SK-N-MC (cell line): Measurements from ENCODE around the gene RUNX1.

Experiments used
- DNase-seq: peaks from one replicate; pipeline ENCODE4 v3.0.0-alpha.2; 2011; ENCODE audit warnings: low read depth, low spot score
- H3K27ac ChIP-seq: fragments of 200-600 bp; sonication (generic); 2 replicates; pipeline ENCODE4 v1.5.1; 2016; ENCODE audit warnings: mixed run types
- H3K36me3 ChIP-seq: fragments of 200-600 bp; sonication (generic); 2 replicates; pipeline ENCODE4 v1.6.1; 2017; ENCODE audit warnings: antibody characterized with exemption, low read length, mixed read lengths; ENCODE audit not compliant: insufficient read depth
- H3K4me3 ChIP-seq: fragments of 200-600 bp; sonication (generic); 2 replicates; pipeline ENCODE4 v1.5.1; 2016
- H3K9ac ChIP-seq: fragments of 200-600 bp; sonication (generic); 2 replicates; pipeline ENCODE4 v1.8.0; 2017; ENCODE audit warnings: mixed run types, mixed read lengths; ENCODE audit not compliant: insufficient read length
- H3K9me3 ChIP-seq: fragments of 200-600 bp; sonication (generic); 2 replicates; pipeline ENCODE4 v1.6.1; 2017; ENCODE audit warnings: low read depth, mild to moderate bottlenecking, antibody characterized with exemption, low read length, moderate library complexity, mixed read lengths
- EZH2 ChIP-seq: fragments of 200-600 bp; sonication (generic); IDR thresholded peaks from one replicate; pipeline ENCODE4 v1.6.1; 2017; ENCODE audit warnings: antibody characterized with exemption
- FOXP2 ChIP-seq: optimal IDR thresholded peaks from 2 replicates; pipeline ENCODE3; 2011; ENCODE audit warnings: mild to moderate bottlenecking, moderate library complexity; ENCODE audit not compliant: insufficient read depth; ENCODE audit errors: extremely low read length, control extremely low read depth
- POLR2AphosphoS5 ChIP-seq: IDR thresholded peaks from 2 replicates; pipeline ENCODE4 v1.6.1; 2012; ENCODE audit warnings: mild to moderate bottlenecking, low read depth, low read length, borderline replicate concordance

Gene RUNX1

DNA sequence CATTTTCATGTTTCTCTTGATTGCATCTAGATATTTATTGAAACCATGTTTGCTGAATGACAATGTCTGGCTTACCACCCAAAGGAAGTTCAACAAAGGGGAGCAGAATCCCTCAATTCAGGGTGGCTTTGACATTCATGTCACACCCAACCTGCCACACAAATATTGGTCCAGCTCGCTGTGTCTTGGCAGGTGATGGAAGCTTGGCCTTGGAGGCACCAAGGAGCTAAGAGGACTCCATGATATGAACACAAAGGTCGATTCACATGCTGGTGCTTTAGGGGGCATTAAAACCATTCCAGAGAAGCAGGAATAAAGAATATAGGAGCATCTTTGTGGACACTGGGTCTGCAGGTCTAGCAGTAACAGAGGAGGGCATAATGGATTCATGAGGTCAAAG, 114.8 kb downstream of the RUNX1 start:
- Histone ChIP-seq H3K9ac (no peak overlapping the region), H3K27ac (no peak overlapping the region), H3K9me3 (no peaks in the 10 kb centered on the region), H3K36me3 (no peaks in the 10 kb centered on the region), H3K4me3 (no peak overlapping the region)
- no peak for DNase-seq
- TF ChIP-seq EZH2 (no peak), POLR2AphosphoS5 (no peak), FOXP2 (no peak)

GRCh38 chr21:34933609-34934335, 115.3 kb downstream of the RUNX1 start:
- no peak overlapping the region for H3K9ac ChIP-seq
- H3K27ac ChIP-seq, result no peak overlapping the region
- H3K36me3 ChIP-seq, result no peaks in the 10 kb centered on the region
- DNase-seq, result no peak
- TF ChIP-seq EZH2 (no peak), POLR2AphosphoS5 (no peak), FOXP2 (no peak)
- H3K4me3 ChIP-seq, result no peak overlapping the region
- H3K9me3 ChIP-seq, result no peaks in the 10 kb centered on the region

- H3K9me3 ChIP-seq, result no peaks in the 10 kb centered on the region
- no peak overlapping the region for H3K27ac ChIP-seq
- H3K9ac ChIP-seq, result no peak overlapping the region
- DNase-seq, result no peak
- no peak for TF ChIP-seq FOXP2
- TF ChIP-seq EZH2, result no peak
- no peak for TF ChIP-seq POLR2AphosphoS5
- no peak overlapping the region for H3K4me3 ChIP-seq
- no peaks in the 10 kb centered on the region for H3K36me3 ChIP-seq
Measured at GRCh38 chr21:34932233-34932632, 116.9 kb downstream of the RUNX1 start.

DNA sequence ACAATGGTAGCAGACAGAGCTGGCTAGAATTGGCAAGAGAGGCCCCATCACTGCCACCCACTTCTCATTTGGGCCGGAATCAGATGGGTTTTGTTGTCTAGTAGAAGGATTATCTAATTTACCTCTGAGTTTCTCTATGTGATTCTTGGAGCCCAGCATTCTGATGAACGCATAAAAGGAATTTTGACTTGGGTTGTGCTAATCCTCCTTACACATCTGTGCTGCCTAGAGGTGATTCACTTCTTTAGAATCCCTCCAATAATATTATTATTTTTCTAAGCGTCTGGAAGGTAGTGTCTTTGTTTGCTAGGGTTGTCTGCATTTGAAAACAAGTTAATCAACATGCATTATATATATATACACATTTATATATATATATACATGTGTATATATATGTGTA, 118.1 kb downstream of the RUNX1 start:
- H3K27ac ChIP-seq, result no peak overlapping the region
- H3K9ac ChIP-seq, result no peak overlapping the region
- no peak for DNase-seq
- no peak overlapping the region for H3K4me3 ChIP-seq
- H3K36me3 ChIP-seq, result no peaks in the 10 kb centered on the region
- no peaks in the 10 kb centered on the region for H3K9me3 ChIP-seq
- no peak for TF ChIP-seq FOXP2
- TF ChIP-seq EZH2, result no peak
- no peak for TF ChIP-seq POLR2AphosphoS5

DNA sequence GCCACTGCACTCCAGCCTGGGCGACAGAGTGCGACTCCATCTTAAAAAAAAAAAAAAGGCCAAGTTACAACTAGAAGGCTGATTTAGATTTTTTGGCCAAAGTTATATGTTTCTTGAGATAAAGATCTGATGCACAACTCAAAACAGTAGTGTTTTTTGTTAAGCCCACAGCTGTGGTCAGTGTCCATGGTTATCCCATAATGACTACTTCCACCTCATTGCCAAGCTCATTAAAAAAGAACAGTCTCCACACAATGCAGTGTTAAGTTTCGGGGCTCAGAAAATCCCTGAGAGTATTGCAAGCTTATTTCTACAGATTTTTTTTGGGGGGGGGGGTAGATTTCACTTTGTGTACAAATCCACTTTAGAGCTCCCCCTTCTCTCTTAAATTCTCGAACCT, 120.5 kb downstream of the RUNX1 start:
- H3K27ac ChIP-seq, result no peak overlapping the region
- no peaks in the 10 kb centered on the region for H3K9me3 ChIP-seq
- TF ChIP-seq EZH2 (no peak), POLR2AphosphoS5 (no peak), FOXP2 (no peak)
- H3K36me3 ChIP-seq, result no peaks in the 10 kb centered on the region
- DNase-seq, result no peak
- no peak overlapping the region for H3K9ac ChIP-seq
- H3K4me3 ChIP-seq, result no peak overlapping the region

- Histone ChIP-seq H3K36me3 (no peaks in the 10 kb centered on the region), H3K9ac (no peak overlapping the region), H3K9me3 (no peaks in the 10 kb centered on the region), H3K27ac (no peak overlapping the region), H3K4me3 (no peak overlapping the region)
- DNase-seq, result no peak
- no peak for TF ChIP-seq POLR2AphosphoS5
- TF ChIP-seq EZH2, result no peak
- TF ChIP-seq FOXP2, result no peak
Measured at GRCh38 chr21:34927992-34928391, 121.1 kb downstream of the RUNX1 start.

DNA sequence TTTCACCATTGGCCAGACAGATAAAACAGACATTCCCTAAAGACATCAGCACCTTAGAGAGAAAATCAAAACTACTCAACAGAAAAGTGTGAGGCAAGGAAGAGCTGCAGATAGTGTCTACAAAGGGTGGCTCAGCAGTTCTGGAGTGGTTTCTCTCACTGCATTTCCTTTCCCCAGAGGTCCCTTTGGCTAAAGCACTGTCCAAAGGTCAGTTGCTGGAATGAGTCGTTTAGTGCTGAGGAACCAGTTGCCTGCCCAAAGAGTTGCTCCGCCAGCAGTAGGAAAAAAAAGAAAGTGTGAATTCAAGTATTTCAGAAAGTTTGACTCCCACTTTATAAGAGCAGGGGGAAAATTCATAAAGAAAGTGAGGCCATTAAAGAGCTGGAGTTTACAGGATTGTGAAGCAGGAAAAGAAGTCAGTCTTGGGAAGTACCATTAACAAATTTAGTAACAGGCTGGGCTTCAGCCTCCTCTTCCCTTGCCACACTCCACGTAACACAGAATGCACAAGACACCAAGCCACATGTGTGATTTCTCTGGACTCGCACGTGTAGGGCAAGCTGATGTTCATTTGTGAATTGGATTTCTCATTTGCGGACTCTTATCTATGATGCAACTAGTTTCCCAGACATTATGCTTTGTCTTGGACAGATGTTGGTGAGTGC, 122.2 kb downstream of the RUNX1 start:
- H3K9ac ChIP-seq, result no peak overlapping the region
- H3K36me3 ChIP-seq, result no peaks in the 10 kb centered on the region
- DNase-seq, result no peak
- H3K9me3 ChIP-seq, result no peaks in the 10 kb centered on the region
- H3K4me3 ChIP-seq, result no peak overlapping the region
- H3K27ac ChIP-seq, result no peak overlapping the region
- TF ChIP-seq POLR2AphosphoS5 (no peak), EZH2 (no peak), FOXP2 (no peak)

DNA sequence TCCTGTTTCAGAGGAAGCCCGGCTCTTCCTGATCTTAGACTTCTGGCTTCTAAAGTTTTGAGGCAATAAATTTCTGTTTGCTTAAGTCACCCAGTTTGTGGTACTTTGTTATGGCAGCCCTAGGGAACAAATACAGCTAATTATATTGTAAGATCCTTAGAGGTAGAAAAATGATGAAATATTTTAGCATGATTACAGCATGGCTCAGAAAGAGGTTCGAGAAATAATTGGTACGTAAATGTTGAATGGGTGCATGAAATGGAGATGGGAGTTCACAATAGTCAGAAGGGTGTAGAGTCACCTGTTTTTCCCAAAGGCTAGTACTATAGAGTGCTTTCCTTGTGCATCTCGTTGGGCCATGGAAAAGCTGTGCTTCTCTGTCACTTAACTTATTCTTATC, 123.5 kb downstream of the RUNX1 start:
- Histone ChIP-seq H3K27ac (no peak overlapping the region), H3K36me3 (no peaks in the 10 kb centered on the region), H3K4me3 (no peak overlapping the region), H3K9ac (no peak overlapping the region), H3K9me3 (no peaks in the 10 kb centered on the region)
- no peak for DNase-seq
- TF ChIP-seq POLR2AphosphoS5 (no peak), EZH2 (no peak), FOXP2 (no peak)
